A549 (cell line): ENCODE data around the gene ATP6V1F. TPM values are rescaled to one million over a fixed set of nuclear protein-coding genes. Genes with fewer than 3 reads are reported as not detected.

Source experiments
- ATAC-seq, 2 experiments: fragments of 200-7000 bp in 1 of 2; fragments of >200 bp in 1 of 2; cut with Nextera tagmentation in 1 of 2; cut with Tn5 transposase in 1 of 2; 3 replicates each; pipeline versions ENCODE4 v1.8.0 to v1.9.1; 2018 to 2020; ENCODE audit warnings: mild to moderate bottlenecking in 1 of 2, moderate library complexity in 1 of 2
- CTCF ChIA-PET: fragments of 300-600 bp; sonication (Branson Sonifier 250); formaldehyde crosslinking; extraction: SDS; loops from one replicate; lab custom pipeline; 2021; ENCODE audit warnings: antibody characterized with exemption, inconsistent platforms; lab: Yijun Ruan, JAX
- POLR2A ChIA-PET: fragments of 350-600 bp; formaldehyde crosslinking; extraction: SDS; loops from one replicate; lab custom pipeline; 2021; ENCODE audit warnings: antibody characterized with exemption, inconsistent platforms; lab: Yijun Ruan, JAX
- DNase-seq, 2 experiments: peaks; one replicate each; pipeline versions ENCODE4 v3.0.0 to v3.0.0-alpha.2; 2011 to 2016; ENCODE audit warnings: low read depth in 1 of 2, low spot score in 1 of 2
- FAIRE-seq: peaks from 2 replicates; lab custom pipeline; 2011; peaks lifted over from hg19 to GRCh38; lab: Jason Lieb, UNC
- H3K27ac ChIP-seq, 2 experiments: fragments of >200 bp; sonication (Bioruptor Twin); formaldehyde crosslinking; 3 replicates each; pipeline ENCODE4 v1.5.1; 2016 to 2017
- H3K4me1 ChIP-seq: fragments of >200 bp; sonication (Bioruptor Twin); formaldehyde crosslinking; 3 replicates; pipeline ENCODE4 v1.6.1; 2016
- H3K4me2 ChIP-seq: fragments of >200 bp; sonication (Bioruptor Twin); formaldehyde crosslinking; 3 replicates; pipeline ENCODE4 v1.6.1; 2016
- H3K4me3 ChIP-seq: fragments of >200 bp; sonication (Bioruptor Twin); formaldehyde crosslinking; 3 replicates; pipeline ENCODE4 v1.5.1; 2016
- H3K9me3 ChIP-seq: fragments of >200 bp; sonication (Bioruptor Twin); formaldehyde crosslinking; 3 replicates; pipeline ENCODE4 v1.6.1; 2016
- CBX8 ChIP-seq: fragments of 200-600 bp; sonication (generic); IDR thresholded peaks from 2 replicates; pipeline ENCODE4 v1.6.1; 2016
- CEBPB ChIP-seq, 2 experiments: fragments of >200 bp in 1 of 2; sonication (Bioruptor Twin) in 1 of 2; formaldehyde crosslinking in 1 of 2; IDR thresholded peaks; 2 replicates each; pipeline ENCODE4 v1.6.1; 2012 to 2016
- EP300 ChIP-seq, 2 experiments: fragments of >200 bp; sonication (Bioruptor Twin); formaldehyde crosslinking; IDR thresholded peaks; 2 replicates in 1 of 2; 3 replicates in 1 of 2; pipeline ENCODE4 v1.6.1; 2016 to 2017
- ESRRA ChIP-seq: fragments of 150-350 bp; IDR thresholded peaks from 2 replicates; pipeline ENCODE4 v1.6.1; 2014; ENCODE audit warnings: mild to moderate bottlenecking, low read length, borderline replicate concordance
- HDAC2 ChIP-seq: fragments of 200-600 bp; sonication (generic); IDR thresholded peaks from 2 replicates; pipeline ENCODE4 v1.6.1; 2016
- JUN ChIP-seq, 2 experiments: fragments of >200 bp; sonication (Bioruptor Twin); formaldehyde crosslinking; IDR thresholded peaks; 2 replicates in 1 of 2; 3 replicates in 1 of 2; pipeline ENCODE4 v1.6.1; 2016 to 2017
- KDM1A ChIP-seq: fragments of 200-600 bp; sonication (generic); IDR thresholded peaks from 2 replicates; pipeline ENCODE4 v1.6.1; 2016; ENCODE audit warnings: low read depth, mild to moderate bottlenecking
- MYC ChIP-seq: IDR thresholded peaks from 2 replicates; pipeline ENCODE4 v1.6.1; 2012; ENCODE audit warnings: mild to moderate bottlenecking, inconsistent platforms, low read length, improper control_type of control experiment, borderline replicate concordance
- NR3C1 ChIP-seq: fragments of >200 bp; sonication (Bioruptor Twin); formaldehyde crosslinking; IDR thresholded peaks from 3 replicates; pipeline ENCODE4 v1.6.1; 2017
- POLR2AphosphoS2 ChIP-seq: conservative IDR thresholded peaks from 2 replicates; pipeline ENCODE4 v1.6.1; 2012; ENCODE audit warnings: low read length, improper control_type of control experiment, inconsistent platforms
- RARB ChIP-seq: fragments of 250-450 bp; sonication (Bioruptor Pico); IDR thresholded peaks from 2 replicates; pipeline ENCODE4 v1.8.0; 2021; ENCODE audit warnings: mild to moderate bottlenecking, moderate library complexity
- SMC3 ChIP-seq: fragments of >200 bp; sonication (Bioruptor Twin); formaldehyde crosslinking; IDR thresholded peaks from 3 replicates; pipeline ENCODE4 v1.6.1; 2018; ENCODE audit warnings: inconsistent platforms
- ZC3H11A ChIP-seq: fragments of 450-650 bp; IDR thresholded peaks from 2 replicates; pipeline ENCODE4 v1.6.1; 2014; ENCODE audit warnings: antibody characterized with exemption, mild to moderate bottlenecking
- WGBS: methylation state at CpG from one replicate; pipeline ENCODE4 v1.1.6; 2017; ENCODE audit errors: missing lambda C conversion rate; 5-methylcytosine and 5-hydroxymethylcytosine counted together
- polyA plus RNA-seq, 4 experiments: library from polyadenylated mRNA; depleted of rRNA in 3 of 4; stranded (reverse); fragments of >200 nt; fragmentation: RNase III in 1 of 4; extraction: RNeasy Plus Mini Kit Qiagen cat#74134 plus additional on column Dnase treatment in 1 of 4; gene quantifications; 2 replicates in 3 of 4; 3 replicates in 1 of 4; pipeline ENCODE4 v1.2.3, GENCODE V29; 2011 to 2017
- TF ChIP-seq, protein P1 (sequence below): IDR thresholded peaks from 2 replicates; pipeline ENCODE4 v1.6.1; 2012
- TF ChIP-seq, protein P2 (sequence below): fragments of 200-600 bp; sonication (generic); IDR thresholded peaks from 2 replicates; pipeline ENCODE4 v1.6.1; 2016; ENCODE audit warnings: antibody characterized with exemption, mild to moderate bottlenecking, moderate library complexity
- TF ChIP-seq, protein P3 (sequence below): IDR thresholded peaks from 2 replicates; pipeline ENCODE4 v1.6.1; 2012; ENCODE audit warnings: low read depth, borderline replicate concordance
- TF ChIP-seq, protein P4 (sequence below): fragments of 450-650 bp; IDR thresholded peaks from 2 replicates; pipeline ENCODE4 v1.6.1; 2014; ENCODE audit warnings: antibody characterized with exemption
- TF ChIP-seq, protein P5 (sequence below): fragments of >200 bp; sonication (Bioruptor Twin); formaldehyde crosslinking; IDR thresholded peaks from 3 replicates; pipeline ENCODE4 v1.5.1; 2016

The ATP6V1F gene
- polyA plus RNA-seq, 2 of the 4 experiments (the other 2 are of a cell fraction) = 155 to 229 TPM

DNA sequence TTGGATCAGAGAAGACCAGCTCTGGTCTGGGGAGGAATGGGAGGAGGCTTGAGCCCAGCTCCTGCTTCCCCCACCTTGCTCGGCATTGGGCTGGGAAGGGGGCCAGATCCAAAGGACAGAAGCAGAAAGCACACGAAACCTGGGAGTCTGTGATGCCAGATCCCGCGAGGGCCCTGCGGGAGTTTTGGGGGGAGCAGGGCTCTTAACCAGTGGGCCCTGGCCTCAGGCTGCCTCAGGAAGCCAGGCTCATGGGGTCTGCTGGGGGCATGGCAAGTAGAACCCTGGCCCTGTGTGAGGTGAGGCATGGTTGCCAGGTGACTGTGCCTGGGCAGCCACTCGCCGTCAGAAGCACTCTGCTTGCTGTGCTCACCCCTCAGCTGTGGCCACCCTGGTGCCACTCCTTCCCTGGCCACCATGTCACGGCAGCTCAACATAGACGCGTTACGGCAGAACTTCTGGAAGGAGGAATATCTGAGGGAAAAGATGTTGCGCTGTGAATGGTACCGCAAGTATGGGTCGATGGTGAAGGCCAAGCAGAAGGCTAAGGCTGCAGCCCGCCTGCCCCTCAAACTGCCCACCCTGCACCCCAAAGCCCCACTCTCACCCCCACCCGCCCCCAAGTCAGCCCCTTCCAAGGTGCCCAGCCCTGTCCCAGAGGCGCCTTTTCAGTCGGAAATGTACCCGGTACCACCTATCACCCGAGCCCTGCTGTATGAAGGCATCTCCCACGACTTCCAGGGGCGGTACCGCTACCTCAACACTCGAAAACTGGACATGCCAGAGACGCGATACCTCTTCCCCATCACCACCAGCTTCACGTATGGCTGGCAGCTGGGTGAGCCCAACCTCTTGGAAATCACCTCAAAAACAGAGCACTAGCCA lies 3.6 kb downstream of the ATP6V1F start:
- 97% methylated on average over 22 of the region's 27 CpGs for WGBS
- no peak for TF ChIP-seq ESRRA
- TF ChIP-seq, protein P1, sequence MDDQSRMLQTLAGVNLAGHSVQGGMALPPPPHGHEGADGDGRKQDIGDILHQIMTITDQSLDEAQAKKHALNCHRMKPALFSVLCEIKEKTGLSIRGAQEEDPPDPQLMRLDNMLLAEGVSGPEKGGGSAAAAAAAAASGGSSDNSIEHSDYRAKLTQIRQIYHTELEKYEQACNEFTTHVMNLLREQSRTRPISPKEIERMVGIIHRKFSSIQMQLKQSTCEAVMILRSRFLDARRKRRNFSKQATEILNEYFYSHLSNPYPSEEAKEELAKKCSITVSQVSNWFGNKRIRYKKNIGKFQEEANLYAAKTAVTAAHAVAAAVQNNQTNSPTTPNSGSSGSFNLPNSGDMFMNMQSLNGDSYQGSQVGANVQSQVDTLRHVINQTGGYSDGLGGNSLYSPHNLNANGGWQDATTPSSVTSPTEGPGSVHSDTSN = no peak
- no peak for TF ChIP-seq KDM1A
- no peak for TF ChIP-seq RARB (CRISPR knock-in tag)
- no peak for TF ChIP-seq HDAC2
- no peak for TF ChIP-seq EP300 (IDR thresholded peaks at IDR 0.05)
- TF ChIP-seq SMC3 = no peak
- TF ChIP-seq, protein P2, sequence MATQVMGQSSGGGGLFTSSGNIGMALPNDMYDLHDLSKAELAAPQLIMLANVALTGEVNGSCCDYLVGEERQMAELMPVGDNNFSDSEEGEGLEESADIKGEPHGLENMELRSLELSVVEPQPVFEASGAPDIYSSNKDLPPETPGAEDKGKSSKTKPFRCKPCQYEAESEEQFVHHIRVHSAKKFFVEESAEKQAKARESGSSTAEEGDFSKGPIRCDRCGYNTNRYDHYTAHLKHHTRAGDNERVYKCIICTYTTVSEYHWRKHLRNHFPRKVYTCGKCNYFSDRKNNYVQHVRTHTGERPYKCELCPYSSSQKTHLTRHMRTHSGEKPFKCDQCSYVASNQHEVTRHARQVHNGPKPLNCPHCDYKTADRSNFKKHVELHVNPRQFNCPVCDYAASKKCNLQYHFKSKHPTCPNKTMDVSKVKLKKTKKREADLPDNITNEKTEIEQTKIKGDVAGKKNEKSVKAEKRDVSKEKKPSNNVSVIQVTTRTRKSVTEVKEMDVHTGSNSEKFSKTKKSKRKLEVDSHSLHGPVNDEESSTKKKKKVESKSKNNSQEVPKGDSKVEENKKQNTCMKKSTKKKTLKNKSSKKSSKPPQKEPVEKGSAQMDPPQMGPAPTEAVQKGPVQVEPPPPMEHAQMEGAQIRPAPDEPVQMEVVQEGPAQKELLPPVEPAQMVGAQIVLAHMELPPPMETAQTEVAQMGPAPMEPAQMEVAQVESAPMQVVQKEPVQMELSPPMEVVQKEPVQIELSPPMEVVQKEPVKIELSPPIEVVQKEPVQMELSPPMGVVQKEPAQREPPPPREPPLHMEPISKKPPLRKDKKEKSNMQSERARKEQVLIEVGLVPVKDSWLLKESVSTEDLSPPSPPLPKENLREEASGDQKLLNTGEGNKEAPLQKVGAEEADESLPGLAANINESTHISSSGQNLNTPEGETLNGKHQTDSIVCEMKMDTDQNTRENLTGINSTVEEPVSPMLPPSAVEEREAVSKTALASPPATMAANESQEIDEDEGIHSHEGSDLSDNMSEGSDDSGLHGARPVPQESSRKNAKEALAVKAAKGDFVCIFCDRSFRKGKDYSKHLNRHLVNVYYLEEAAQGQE = no peak
- no peak for TF ChIP-seq ZC3H11A
- no peak for TF ChIP-seq CBX8
- no peak for TF ChIP-seq CEBPB (IDR thresholded peaks at IDR 0.05)
- no peaks in the 10 kb centered on the region for H3K9me3 ChIP-seq
- no peak overlapping the region for H3K4me3 ChIP-seq
- no peak overlapping the region for H3K4me2 ChIP-seq
- peaks cover 17% of the 10 kb centered on the region; the same call in 2 of the 3 replicates for H3K4me1 ChIP-seq
- ChIA-PET POLR2A (no interaction called here), CTCF (interaction anchor here (17.4 kb wide), 1 partner anchor 17 kb away, joined by 225 read pairs; no protein-coding TSS in a partner anchor)
- FAIRE-seq (no peak), ATAC-seq (no peak), DNase-seq (no peak)
- H3K27ac ChIP-seq = no peak overlapping the region

DNA sequence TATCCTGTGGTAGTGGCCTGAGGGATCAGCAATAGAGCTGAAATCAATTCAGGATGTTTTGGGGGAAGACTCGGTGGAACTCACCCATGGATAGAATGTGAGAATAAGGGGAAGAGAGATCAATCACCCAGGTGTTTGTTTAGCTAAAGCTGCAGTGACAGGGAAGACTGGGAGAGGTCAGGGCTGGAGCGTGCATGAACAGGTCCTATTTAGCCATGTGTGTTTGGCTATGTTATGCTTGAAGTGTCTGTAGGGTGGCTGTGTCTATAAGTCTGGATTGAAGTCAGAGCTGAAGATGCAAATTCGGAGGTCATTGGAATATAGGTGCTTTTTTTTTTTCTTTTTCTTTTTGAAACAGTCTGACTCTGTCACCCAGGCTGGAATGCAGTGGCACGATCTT lies 4.6 kb downstream of the ATP6V1F start:
- 91% methylated on average over 4 of the region's 4 CpGs for WGBS
- no peak for TF ChIP-seq CBX8
- TF ChIP-seq, protein P3, sequence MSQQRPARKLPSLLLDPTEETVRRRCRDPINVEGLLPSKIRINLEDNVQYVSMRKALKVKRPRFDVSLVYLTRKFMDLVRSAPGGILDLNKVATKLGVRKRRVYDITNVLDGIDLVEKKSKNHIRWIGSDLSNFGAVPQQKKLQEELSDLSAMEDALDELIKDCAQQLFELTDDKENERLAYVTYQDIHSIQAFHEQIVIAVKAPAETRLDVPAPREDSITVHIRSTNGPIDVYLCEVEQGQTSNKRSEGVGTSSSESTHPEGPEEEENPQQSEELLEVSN = no peak
- TF ChIP-seq JUN (IDR thresholded peaks at IDR 0.05) = no peak
- TF ChIP-seq NR3C1 = no peak
- TF ChIP-seq SMC3 = no peak
- TF ChIP-seq, protein P4, sequence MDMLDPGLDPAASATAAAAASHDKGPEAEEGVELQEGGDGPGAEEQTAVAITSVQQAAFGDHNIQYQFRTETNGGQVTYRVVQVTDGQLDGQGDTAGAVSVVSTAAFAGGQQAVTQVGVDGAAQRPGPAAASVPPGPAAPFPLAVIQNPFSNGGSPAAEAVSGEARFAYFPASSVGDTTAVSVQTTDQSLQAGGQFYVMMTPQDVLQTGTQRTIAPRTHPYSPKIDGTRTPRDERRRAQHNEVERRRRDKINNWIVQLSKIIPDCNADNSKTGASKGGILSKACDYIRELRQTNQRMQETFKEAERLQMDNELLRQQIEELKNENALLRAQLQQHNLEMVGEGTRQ = no peak
- no peak for TF ChIP-seq MYC
- TF ChIP-seq, protein P5, sequence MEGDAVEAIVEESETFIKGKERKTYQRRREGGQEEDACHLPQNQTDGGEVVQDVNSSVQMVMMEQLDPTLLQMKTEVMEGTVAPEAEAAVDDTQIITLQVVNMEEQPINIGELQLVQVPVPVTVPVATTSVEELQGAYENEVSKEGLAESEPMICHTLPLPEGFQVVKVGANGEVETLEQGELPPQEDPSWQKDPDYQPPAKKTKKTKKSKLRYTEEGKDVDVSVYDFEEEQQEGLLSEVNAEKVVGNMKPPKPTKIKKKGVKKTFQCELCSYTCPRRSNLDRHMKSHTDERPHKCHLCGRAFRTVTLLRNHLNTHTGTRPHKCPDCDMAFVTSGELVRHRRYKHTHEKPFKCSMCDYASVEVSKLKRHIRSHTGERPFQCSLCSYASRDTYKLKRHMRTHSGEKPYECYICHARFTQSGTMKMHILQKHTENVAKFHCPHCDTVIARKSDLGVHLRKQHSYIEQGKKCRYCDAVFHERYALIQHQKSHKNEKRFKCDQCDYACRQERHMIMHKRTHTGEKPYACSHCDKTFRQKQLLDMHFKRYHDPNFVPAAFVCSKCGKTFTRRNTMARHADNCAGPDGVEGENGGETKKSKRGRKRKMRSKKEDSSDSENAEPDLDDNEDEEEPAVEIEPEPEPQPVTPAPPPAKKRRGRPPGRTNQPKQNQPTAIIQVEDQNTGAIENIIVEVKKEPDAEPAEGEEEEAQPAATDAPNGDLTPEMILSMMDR = no peak
- TF ChIP-seq POLR2AphosphoS2 = no peak
- Histone ChIP-seq H3K4me2 (no peak overlapping the region), H3K4me1 (peaks cover 17% of the 10 kb centered on the region; the same call in 2 of the 3 replicates), H3K27ac (no peak overlapping the region), H3K4me3 (no peak overlapping the region), H3K9me3 (no peaks in the 10 kb centered on the region)
- FAIRE-seq (no peak), ATAC-seq (no peak), DNase-seq (no peak)
- CTCF ChIA-PET = interaction anchor here (17.4 kb wide), 1 partner anchor 16 kb away, joined by 225 read pairs; no protein-coding TSS in a partner anchor
- POLR2A ChIA-PET = no interaction called here
